Neuronal stem cell (in vitro differentiated cells): ENCODE data around the gene PRKN.

Experiments used
- DNase-seq: peaks from one replicate; pipeline ENCODE4 v3.0.0-alpha.2; 2013; ENCODE audit warnings: low spot score
- H2AFZ ChIP-seq: one replicate; pipeline ENCODE4 v1.6.1; 2013; ENCODE audit warnings: mild to moderate bottlenecking, low read length, inconsistent platforms
- H2AK5ac ChIP-seq: 2 replicates; pipeline ENCODE4 v1.6.1; 2013; ENCODE audit warnings: low read depth, mild to moderate bottlenecking, inconsistent platforms, low read length, moderate library complexity, mixed read lengths
- H2BK120ac ChIP-seq: 2 replicates; pipeline ENCODE4 v1.6.1; 2013; ENCODE audit warnings: low read depth, mild to moderate bottlenecking, inconsistent platforms, low read length, moderate library complexity, mixed read lengths
- H2BK12ac ChIP-seq: one replicate; pipeline ENCODE4 v1.6.1; 2013; ENCODE audit warnings: low read length, inconsistent platforms
- H2BK15ac ChIP-seq: 2 replicates; pipeline ENCODE4 v1.6.1; 2013; ENCODE audit warnings: mild to moderate bottlenecking, low read length, inconsistent platforms, mixed read lengths
- H2BK5ac ChIP-seq: one replicate; pipeline ENCODE4 v1.6.1; 2013; ENCODE audit warnings: inconsistent platforms, mild to moderate bottlenecking, low read length, moderate library complexity
- H3K14ac ChIP-seq: one replicate; pipeline ENCODE4 v1.6.1; 2013; ENCODE audit warnings: low read length, inconsistent platforms
- H3K18ac ChIP-seq: 2 replicates; pipeline ENCODE4 v1.6.1; 2013; ENCODE audit warnings: low read length, inconsistent platforms
- H3K23ac ChIP-seq: 2 replicates; pipeline ENCODE4 v1.6.1; 2013; ENCODE audit warnings: low read depth, mild to moderate bottlenecking, mixed read lengths, low read length, inconsistent platforms; ENCODE audit not compliant: poor library complexity
- H3K27ac ChIP-seq: replicated peaks from 3 replicates; pipeline ENCODE4 v1.5.1; 2013; ENCODE audit warnings: low read length, inconsistent platforms
- H3K27me3 ChIP-seq, 3 experiments: 2 replicates each; pipeline ENCODE4 v1.6.1; 2013; ENCODE audit warnings: low read length in 3 of 3, mild to moderate bottlenecking in 2 of 3, inconsistent platforms in 1 of 3, low read depth in 1 of 3, mixed read lengths in 1 of 3, moderate library complexity in 1 of 3; ENCODE audit not compliant: control insufficient read depth in 3 of 3, insufficient read depth in 3 of 3
- H3K36me3 ChIP-seq, 2 donors: replicated peaks in 1 of 2; 2 replicates each; pipeline ENCODE4 v1.6.1; 2013; ENCODE audit warnings: low read length in 2 of 2; ENCODE audit not compliant: control insufficient read depth in 2 of 2, insufficient read depth in 2 of 2
- H3K4ac ChIP-seq: 2 replicates; pipeline ENCODE4 v1.6.1; 2013; ENCODE audit warnings: inconsistent platforms, mild to moderate bottlenecking, low read length, moderate library complexity
- H3K4me1 ChIP-seq, 2 donors: 1 replicate in 1 of 2; 2 replicates in 1 of 2; pipeline ENCODE4 v1.6.1; 2013; ENCODE audit warnings: low read length in 2 of 2, low read depth in 1 of 2; ENCODE audit not compliant: control insufficient read depth in 2 of 2, insufficient read depth in 1 of 2
- H3K4me2 ChIP-seq: one replicate; pipeline ENCODE4 v1.6.1; 2013; ENCODE audit warnings: mild to moderate bottlenecking, low read length, inconsistent platforms; ENCODE audit not compliant: insufficient read depth, poor library complexity, severe bottlenecking
- H3K4me3 ChIP-seq, 2 donors: 2 replicates each; pipeline ENCODE4 v1.5.1; 2013; ENCODE audit warnings: low read length in 2 of 2, mild to moderate bottlenecking in 2 of 2, inconsistent platforms in 1 of 2, moderate library complexity in 1 of 2
- H3K79me1 ChIP-seq: one replicate; pipeline ENCODE4 v1.6.1; 2013; ENCODE audit warnings: low read depth, mild to moderate bottlenecking, inconsistent platforms, low read length, moderate library complexity
- H3K9ac ChIP-seq: one replicate; pipeline ENCODE4 v1.6.1; 2013; ENCODE audit warnings: mild to moderate bottlenecking, low read depth, low read length, inconsistent platforms; ENCODE audit not compliant: poor library complexity
- H3K9me3 ChIP-seq, 2 donors: replicated peaks in 1 of 2; 2 replicates each; pipeline versions ENCODE3 to v1.6.1; 2013; ENCODE audit warnings: low read length in 2 of 2, mild to moderate bottlenecking in 2 of 2, inconsistent platforms in 1 of 2, low read depth in 1 of 2, mixed read lengths in 1 of 2, moderate library complexity in 1 of 2; ENCODE audit not compliant: control insufficient read depth in 2 of 2, insufficient read depth in 1 of 2
- H4K8ac ChIP-seq: one replicate; pipeline ENCODE4 v1.6.1; 2013; ENCODE audit warnings: low read depth, mild to moderate bottlenecking, inconsistent platforms, low read length, moderate library complexity
- H4K91ac ChIP-seq: one replicate; pipeline ENCODE4 v1.6.1; 2013; ENCODE audit warnings: low read length, low read depth, mild to moderate bottlenecking, inconsistent platforms; ENCODE audit not compliant: poor library complexity
- WGBS, 2 donors: extraction: QIAGEN DNeasy Blood & Tissue Kit; methylation state at CpG; one replicate each; pipeline ENCODE4 v1.1.7; 2013; ENCODE audit warnings: missing lambda C conversion rate in 2 of 2, mixed read lengths in 1 of 2; ENCODE audit not compliant: insufficient read length in 2 of 2, insufficient replicate concordance in 1 of 2; ENCODE audit errors: extremely low coverage in 2 of 2; 5-methylcytosine and 5-hydroxymethylcytosine counted together

Gene PRKN

GRCh38 chr6:161943561-161943960, 784.0 kb downstream of the PRKN start:
- Histone ChIP-seq H4K8ac (no peak overlapping the region), H3K18ac (peak overlapping the region; percentile 76), H2BK5ac (no peak overlapping the region), H3K14ac (no peak overlapping the region), H3K23ac (no peak overlapping the region), H3K9ac (no peak overlapping the region), H2AFZ (no peak overlapping the region), H4K91ac (no peak overlapping the region), H3K4me1 (peaks cover 1 to 4% of the 10 kb centered on the region in 2 donors), H3K4me2 (no peak overlapping the region), H2AK5ac (no peak overlapping the region), H3K36me3 (no peaks in the 10 kb centered on the region), H3K4me3 (no peak overlapping the region), H2BK15ac (no peak overlapping the region), H3K79me1 (no peaks in the 10 kb centered on the region), H2BK120ac (no peak overlapping the region), H3K27ac (no peak overlapping the region), H2BK12ac (no peak overlapping the region), H3K4ac (no peak overlapping the region), H3K27me3 (no peaks in the 10 kb centered on the region), H3K9me3 (no peaks in the 10 kb centered on the region)
- no peak for DNase-seq

GRCh38 chr6:161941565-161941964, 786.0 kb downstream of the PRKN start:
- no peak overlapping the region for H3K14ac ChIP-seq
- no peaks in the 10 kb centered on the region for H3K36me3 ChIP-seq
- no peak overlapping the region for H2BK12ac ChIP-seq
- 100% methylated on average over 1 of the region's 3 CpGs; no CpG with 5 or more reads in 1 of the 2 donors for WGBS, 2 donors
- no peak overlapping the region for H3K18ac ChIP-seq
- no peak overlapping the region for H2BK120ac ChIP-seq
- no peak overlapping the region for H2BK5ac ChIP-seq
- H3K23ac ChIP-seq = no peak overlapping the region
- no peaks in the 10 kb centered on the region for H3K79me1 ChIP-seq
- H4K8ac ChIP-seq = no peak overlapping the region
- no peak overlapping the region for H3K4me3 ChIP-seq
- H3K4me2 ChIP-seq = no peak overlapping the region
- no peak overlapping the region for H2AK5ac ChIP-seq
- H3K9ac ChIP-seq = no peak overlapping the region
- H3K4ac ChIP-seq = no peak overlapping the region
- no peaks in the 10 kb centered on the region for H3K9me3 ChIP-seq
- H2BK15ac ChIP-seq = no peak overlapping the region
- no peaks in the 10 kb centered on the region for H3K27me3 ChIP-seq
- no peak overlapping the region for H4K91ac ChIP-seq
- H3K4me1 ChIP-seq = peaks cover 1 to 4% of the 10 kb centered on the region in 2 donors
- H3K27ac ChIP-seq = no peak overlapping the region
- H2AFZ ChIP-seq = no peak overlapping the region
- no peak for DNase-seq

GRCh38 chr6:161940519-161940918, 787.0 kb downstream of the PRKN start:
- H3K14ac ChIP-seq = no peak overlapping the region
- no peak overlapping the region for H2BK120ac ChIP-seq
- no peaks in the 10 kb centered on the region for H3K36me3 ChIP-seq
- no peak overlapping the region for H3K4me3 ChIP-seq
- no peaks in the 10 kb centered on the region for H3K9me3 ChIP-seq
- H3K4me2 ChIP-seq = no peak overlapping the region
- H2AFZ ChIP-seq = no peak overlapping the region
- H3K9ac ChIP-seq = no peak overlapping the region
- H2BK5ac ChIP-seq = no peak overlapping the region
- H3K4ac ChIP-seq = no peak overlapping the region
- H3K79me1 ChIP-seq = no peaks in the 10 kb centered on the region
- H3K4me1 ChIP-seq = peaks cover 1 to 4% of the 10 kb centered on the region in 2 donors
- H3K18ac ChIP-seq = no peak overlapping the region
- no peak overlapping the region for H2AK5ac ChIP-seq
- no peaks in the 10 kb centered on the region for H3K27me3 ChIP-seq
- no peak overlapping the region for H2BK12ac ChIP-seq
- H4K8ac ChIP-seq = no peak overlapping the region
- no peak overlapping the region for H3K23ac ChIP-seq
- no peak overlapping the region for H2BK15ac ChIP-seq
- WGBS, 2 donors = no CpG with 5 or more reads among the region's 2 CpGs
- no peak overlapping the region for H4K91ac ChIP-seq
- H3K27ac ChIP-seq = no peak overlapping the region
- DNase-seq = no peak

DNA sequence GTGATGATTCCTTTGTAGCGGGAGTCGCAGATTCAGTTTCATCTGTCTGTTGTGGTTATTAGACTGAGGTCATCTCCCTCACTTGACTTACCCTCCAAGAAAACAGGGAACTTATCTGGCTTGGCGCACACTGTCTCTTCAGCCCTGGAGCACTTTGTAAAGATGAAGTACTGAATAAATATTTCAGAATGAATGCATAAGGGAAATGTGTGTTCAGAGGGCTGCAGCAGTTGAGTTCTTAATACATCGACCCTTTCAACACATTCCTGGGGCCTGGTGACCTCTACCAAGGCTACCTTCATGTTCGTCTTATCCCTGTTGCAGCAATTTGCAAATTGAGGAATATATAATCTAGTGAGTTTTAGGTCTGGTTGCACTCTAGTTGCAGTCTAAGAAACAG, 801.2 kb downstream of the PRKN start:
- Histone ChIP-seq H3K27me3 (no peaks in the 10 kb centered on the region), H3K14ac (no peak overlapping the region), H3K9me3 (no peaks in the 10 kb centered on the region), H3K4ac (no peak overlapping the region), H2AFZ (no peak overlapping the region), H2BK15ac (no peak overlapping the region), H2AK5ac (no peak overlapping the region), H3K27ac (no peak overlapping the region), H3K79me1 (no peaks in the 10 kb centered on the region), H2BK12ac (no peak overlapping the region), H4K8ac (no peak overlapping the region), H4K91ac (no peak overlapping the region), H2BK120ac (no peak overlapping the region), H3K9ac (no peak overlapping the region), H3K4me1 (peaks cover 2 to 6% of the 10 kb centered on the region in 2 donors), H3K4me2 (no peak overlapping the region), H2BK5ac (no peak overlapping the region), H3K23ac (no peak overlapping the region), H3K4me3 (no peak overlapping the region), H3K36me3 (no peaks in the 10 kb centered on the region), H3K18ac (no peak overlapping the region)
- WGBS, 2 donors = no CpG with 5 or more reads among the region's 5 CpGs
- DNase-seq = no peak
